Measurements from ENCODE around the gene ANXA3. TPM values are rescaled to one million over a fixed set of nuclear protein-coding genes. Genes with fewer than 3 reads are reported as not detected.

ANXA3 gene
- total RNA-seq, 2 experiments from 2014 or later, result 0.49 to 1.0 TPM

DNA sequence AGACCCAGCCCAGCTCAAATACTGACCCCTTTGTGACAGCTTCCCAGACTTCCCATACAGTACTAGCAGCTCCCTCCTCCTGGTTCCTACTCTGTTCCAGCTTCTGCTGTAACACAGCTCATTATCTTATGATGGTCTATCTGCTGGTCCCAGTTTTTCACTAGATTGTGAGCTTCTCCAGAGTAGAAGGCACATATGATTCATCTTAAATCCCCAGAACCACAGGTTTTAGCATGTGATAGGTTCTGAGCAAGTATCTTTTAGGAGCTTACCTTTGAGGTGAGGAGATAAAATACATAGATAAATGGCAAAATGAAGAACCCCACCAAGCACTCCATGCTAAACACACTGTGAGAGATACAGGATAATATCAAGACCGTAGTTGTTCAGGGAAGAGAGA is 27.6 kb upstream of the ANXA3 start:
- ATAC-seq (no peak), DNase-seq (no peak)
- ChIA-PET POLR2A (no interaction called here), CTCF (no interaction called here)
- Mint-ChIP-seq H3K4me3 (no peak overlapping the region), H3K27ac (no peak overlapping the region), H3K36me3 (ENCODE audit: low read depth) (no peaks in the 10 kb centered on the region), H3K27me3 (peaks cover 2% of the 10 kb centered on the region), H3K4me1 (no peaks in the 10 kb centered on the region), H3K9me3 (ENCODE audit: low read depth) (no peaks in the 10 kb centered on the region)
- intact Hi-C loops (cut with DNase I, micrococcal nuclease), result no loop called here

GRCh38 chr4:78525559-78525958 is 26.0 kb upstream of the ANXA3 start:
- Mint-ChIP-seq H3K27ac (no peak overlapping the region), H3K4me3 (no peak overlapping the region), H3K4me1 (no peaks in the 10 kb centered on the region), H3K9me3 (ENCODE audit: low read depth) (no peaks in the 10 kb centered on the region), H3K36me3 (ENCODE audit: low read depth) (no peaks in the 10 kb centered on the region), H3K27me3 (no peaks in the 10 kb centered on the region)
- no peak for DNase-seq
- no peak for ATAC-seq
- ChIA-PET POLR2A (no interaction called here), CTCF (no interaction called here)
- intact Hi-C loops (cut with DNase I, micrococcal nuclease), result no loop called here

DNA sequence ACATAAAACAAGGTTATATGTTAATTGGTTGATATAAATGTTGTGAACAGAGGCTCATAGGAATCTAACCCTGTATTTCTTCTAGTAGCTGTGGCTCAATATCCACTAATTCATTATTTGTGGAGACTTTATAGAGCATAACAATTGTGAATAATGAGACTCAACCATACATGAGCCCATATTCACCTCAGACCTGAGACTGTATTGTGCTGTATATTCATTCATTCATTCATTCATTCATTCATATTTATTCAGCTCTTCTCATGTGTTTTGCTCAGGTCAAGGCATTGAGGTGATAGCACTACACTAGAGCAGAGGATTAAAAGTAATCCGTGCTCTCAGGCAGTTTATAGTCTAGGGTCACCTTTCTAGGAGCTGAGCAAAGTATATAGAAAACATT is 24.5 kb upstream of the ANXA3 start:
- CTCF ChIA-PET, result no interaction called here
- ATAC-seq (no peak), DNase-seq (no peak)
- Mint-ChIP-seq H3K27ac (no peak overlapping the region), H3K27me3 (no peaks in the 10 kb centered on the region), H3K36me3 (ENCODE audit: low read depth) (no peaks in the 10 kb centered on the region), H3K4me3 (no peak overlapping the region), H3K9me3 (ENCODE audit: low read depth) (no peaks in the 10 kb centered on the region), H3K4me1 (no peaks in the 10 kb centered on the region)
- POLR2A ChIA-PET, result interaction anchor here (0.5 kb wide), 1 partner anchor 152 kb away, joined by 6 read pairs; no protein-coding TSS in a partner anchor
- intact Hi-C loops (cut with DNase I, micrococcal nuclease), result no loop called here

- no peaks in the 10 kb centered on the region for H3K36me3 Mint-ChIP-seq (ENCODE audit: low read depth)
- no peaks in the 10 kb centered on the region for H3K4me1 Mint-ChIP-seq
- intact Hi-C loops (cut with DNase I, micrococcal nuclease), result no loop called here
- POLR2A ChIA-PET, result interaction anchor here (0.5 kb wide), 1 partner anchor 152 kb away, joined by 6 read pairs; no protein-coding TSS in a partner anchor
- no peak overlapping the region for H3K27ac Mint-ChIP-seq
- CTCF ChIA-PET, result interaction anchor here (0.9 kb wide), 1 partner anchor 12 kb away, joined by 3 read pairs; no protein-coding TSS in a partner anchor
- no peaks in the 10 kb centered on the region for H3K27me3 Mint-ChIP-seq
- H3K9me3 Mint-ChIP-seq (ENCODE audit: low read depth), result no peaks in the 10 kb centered on the region
- ATAC-seq (no peak), DNase-seq (no peak)
- no peak overlapping the region for H3K4me3 Mint-ChIP-seq
Observed at GRCh38 chr4:78527555-78527954, 24.0 kb upstream of the ANXA3 start.

DNA sequence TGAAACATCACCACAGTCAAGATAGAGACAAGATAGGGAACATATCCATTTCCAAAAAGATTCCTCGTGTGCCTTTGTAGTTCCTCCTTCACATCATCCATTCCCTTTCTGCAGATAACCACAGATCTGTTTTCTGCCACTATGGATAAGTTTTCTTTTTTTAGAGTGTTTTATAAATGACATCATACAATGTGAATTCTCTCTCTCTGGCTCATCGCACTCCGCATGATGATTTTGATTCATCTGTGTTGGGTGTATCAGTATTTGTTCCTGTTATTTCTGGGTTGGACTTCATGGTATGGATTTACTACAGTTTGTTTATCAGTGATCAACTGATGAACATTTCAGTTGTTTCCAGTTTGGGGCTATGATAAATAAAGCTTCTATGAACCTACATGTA is 23.2 kb upstream of the ANXA3 start:
- Mint-ChIP-seq H3K4me3 (no peak overlapping the region), H3K27ac (no peak overlapping the region), H3K9me3 (ENCODE audit: low read depth) (no peaks in the 10 kb centered on the region), H3K4me1 (no peaks in the 10 kb centered on the region), H3K36me3 (ENCODE audit: low read depth) (no peaks in the 10 kb centered on the region), H3K27me3 (no peaks in the 10 kb centered on the region)
- ATAC-seq (no peak), DNase-seq (no peak)
- intact Hi-C loops (cut with DNase I, micrococcal nuclease), result no loop called here
- POLR2A ChIA-PET, result no interaction called here
- CTCF ChIA-PET, result interaction anchor here (0.9 kb wide), 1 partner anchor 12 kb away, joined by 3 read pairs; no protein-coding TSS in a partner anchor

GRCh38 chr4:78529569-78530209 is 21.9 kb upstream of the ANXA3 start:
- intact Hi-C loops (cut with DNase I, micrococcal nuclease), result no loop called here
- ChIA-PET POLR2A (no interaction called here), CTCF (no interaction called here)
- H3K27ac Mint-ChIP-seq, result no peak overlapping the region
- ATAC-seq (no peak), DNase-seq (no peak)
- no peaks in the 10 kb centered on the region for H3K9me3 Mint-ChIP-seq (ENCODE audit: low read depth)
- no peaks in the 10 kb centered on the region for H3K4me1 Mint-ChIP-seq
- no peak overlapping the region for H3K4me3 Mint-ChIP-seq
- no peaks in the 10 kb centered on the region for H3K27me3 Mint-ChIP-seq
- no peaks in the 10 kb centered on the region for H3K36me3 Mint-ChIP-seq (ENCODE audit: low read depth)

DNA sequence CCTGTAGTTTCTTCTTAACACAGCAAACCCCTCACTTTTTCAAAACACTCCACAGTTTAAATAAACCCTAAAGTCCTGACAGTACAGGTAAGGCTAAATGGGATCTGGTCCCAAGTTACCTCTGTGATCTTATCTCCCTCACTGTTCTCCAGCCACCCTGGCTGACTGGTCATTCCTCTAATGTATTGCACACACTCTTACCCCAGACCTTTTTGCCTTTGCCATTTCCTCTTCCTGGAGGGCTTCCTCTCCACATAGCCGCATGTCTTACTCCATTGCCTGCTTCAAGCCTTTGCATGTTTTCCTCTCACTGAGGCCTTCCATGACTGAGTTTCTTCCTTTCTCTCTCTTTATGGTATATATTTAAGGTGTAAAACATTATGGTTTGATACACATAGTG is 19.5 kb upstream of the ANXA3 start:
- no peaks in the 10 kb centered on the region for H3K9me3 Mint-ChIP-seq (ENCODE audit: low read depth)
- POLR2A ChIA-PET, result no interaction called here
- no peak overlapping the region for H3K27ac Mint-ChIP-seq
- no peaks in the 10 kb centered on the region for H3K27me3 Mint-ChIP-seq
- intact Hi-C loops (cut with DNase I, micrococcal nuclease), result no loop called here
- DNase-seq (no peak), ATAC-seq (no peak)
- no peaks in the 10 kb centered on the region for H3K36me3 Mint-ChIP-seq (ENCODE audit: low read depth)
- CTCF ChIA-PET, result interaction anchor here (0.6 kb wide), 1 partner anchor 1257 kb away, joined by 3 read pairs; no protein-coding TSS in a partner anchor
- H3K4me1 Mint-ChIP-seq, result no peaks in the 10 kb centered on the region
- H3K4me3 Mint-ChIP-seq, result no peak overlapping the region

GRCh38 chr4:78533854-78534253 is 17.7 kb upstream of the ANXA3 start:
- no peak overlapping the region for H3K4me3 Mint-ChIP-seq
- no peaks in the 10 kb centered on the region for H3K4me1 Mint-ChIP-seq
- H3K27ac Mint-ChIP-seq, result no peak overlapping the region
- ChIA-PET POLR2A (no interaction called here), CTCF (interaction anchor here (0.6 kb wide), 1 partner anchor 428 kb away, joined by 4 read pairs; no protein-coding TSS in a partner anchor)
- ATAC-seq (no peak), DNase-seq (no peak)
- H3K36me3 Mint-ChIP-seq (ENCODE audit: low read depth), result no peaks in the 10 kb centered on the region
- intact Hi-C loops (cut with DNase I, micrococcal nuclease), result no loop called here
- H3K9me3 Mint-ChIP-seq (ENCODE audit: low read depth), result no peaks in the 10 kb centered on the region
- H3K27me3 Mint-ChIP-seq, result peaks cover 3% of the 10 kb centered on the region

DNA sequence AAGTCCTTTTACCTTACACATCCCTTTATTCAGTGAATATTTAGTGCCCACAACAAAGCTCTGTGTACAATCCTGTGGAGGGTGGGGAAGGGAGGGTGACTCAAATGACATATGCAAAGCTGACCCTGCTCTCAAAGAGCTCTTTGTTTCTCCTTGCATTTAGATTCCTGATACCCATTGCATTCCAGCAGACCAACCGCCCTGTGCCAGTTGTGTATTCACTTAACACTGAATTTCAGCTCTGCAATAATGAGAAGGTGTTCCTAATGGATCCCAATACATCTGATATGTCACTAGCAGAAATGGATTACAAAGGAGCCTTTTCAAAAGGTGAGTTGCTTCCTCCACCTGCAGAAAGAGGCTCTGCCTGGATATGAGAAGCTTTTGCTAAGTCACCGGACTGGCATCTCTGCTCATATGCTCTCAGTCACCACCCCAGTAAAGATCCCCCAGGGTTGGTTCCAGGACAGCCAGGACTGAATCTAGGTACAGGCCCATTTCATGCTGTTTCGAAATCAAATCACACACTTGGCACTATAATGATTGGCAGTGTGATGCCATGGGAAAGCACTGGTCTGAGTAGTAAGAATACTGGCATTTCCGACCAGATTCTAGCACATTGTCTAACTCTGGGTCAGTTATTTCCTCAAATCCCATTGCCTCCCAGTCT is 17.1 kb upstream of the ANXA3 start:
- no peaks in the 10 kb centered on the region for H3K9me3 Mint-ChIP-seq (ENCODE audit: low read depth)
- ChIA-PET CTCF (no interaction called here), POLR2A (no interaction called here)

DNA sequence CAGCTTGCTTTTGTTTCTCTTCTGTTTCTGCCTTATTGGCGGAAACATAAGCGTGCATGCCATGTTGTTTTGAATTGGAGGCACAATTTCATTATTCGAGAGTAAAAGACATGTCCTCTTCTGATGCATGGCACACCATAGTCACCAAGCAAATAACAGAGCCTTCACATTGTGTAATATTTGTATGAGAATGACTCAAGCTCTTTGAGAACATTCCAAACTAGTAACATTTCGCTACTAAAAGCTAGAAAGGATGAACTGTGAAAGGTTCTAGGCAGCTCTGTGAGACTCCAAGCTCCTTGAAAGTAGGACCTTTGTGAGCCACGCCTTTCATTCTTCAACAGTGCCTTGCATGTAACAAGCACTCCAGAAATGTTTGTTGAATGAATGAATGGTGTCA is 9.2 kb upstream of the ANXA3 start:
- Mint-ChIP-seq H3K27ac (no peak overlapping the region), H3K4me3 (no peak overlapping the region), H3K27me3 (peaks cover 19% of the 10 kb centered on the region), H3K36me3 (ENCODE audit: low read depth) (no peaks in the 10 kb centered on the region), H3K4me1 (peaks cover 14% of the 10 kb centered on the region), H3K9me3 (ENCODE audit: low read depth) (no peaks in the 10 kb centered on the region)
- POLR2A ChIA-PET, result no interaction called here
- intact Hi-C loops (cut with DNase I, micrococcal nuclease), result loop anchor here in 1 of 2 experiments (5.0 kb wide), 1 partner anchor 115 kb away; no protein-coding TSS in a partner anchor
- CTCF ChIA-PET, result no interaction called here
- ATAC-seq, result no peak
- no peak for DNase-seq

More for the DNA sequence above, 17.1 kb upstream of the ANXA3 start:
- DNase-seq (no peak), ATAC-seq (no peak)
- Mint-ChIP-seq H3K4me1 (no peaks in the 10 kb centered on the region), H3K27ac (no peak overlapping the region), H3K36me3 (ENCODE audit: low read depth) (no peaks in the 10 kb centered on the region), H3K4me3 (no peak overlapping the region), H3K27me3 (peaks cover 3% of the 10 kb centered on the region)
- intact Hi-C loops (cut with DNase I, micrococcal nuclease), result no loop called here

DNA sequence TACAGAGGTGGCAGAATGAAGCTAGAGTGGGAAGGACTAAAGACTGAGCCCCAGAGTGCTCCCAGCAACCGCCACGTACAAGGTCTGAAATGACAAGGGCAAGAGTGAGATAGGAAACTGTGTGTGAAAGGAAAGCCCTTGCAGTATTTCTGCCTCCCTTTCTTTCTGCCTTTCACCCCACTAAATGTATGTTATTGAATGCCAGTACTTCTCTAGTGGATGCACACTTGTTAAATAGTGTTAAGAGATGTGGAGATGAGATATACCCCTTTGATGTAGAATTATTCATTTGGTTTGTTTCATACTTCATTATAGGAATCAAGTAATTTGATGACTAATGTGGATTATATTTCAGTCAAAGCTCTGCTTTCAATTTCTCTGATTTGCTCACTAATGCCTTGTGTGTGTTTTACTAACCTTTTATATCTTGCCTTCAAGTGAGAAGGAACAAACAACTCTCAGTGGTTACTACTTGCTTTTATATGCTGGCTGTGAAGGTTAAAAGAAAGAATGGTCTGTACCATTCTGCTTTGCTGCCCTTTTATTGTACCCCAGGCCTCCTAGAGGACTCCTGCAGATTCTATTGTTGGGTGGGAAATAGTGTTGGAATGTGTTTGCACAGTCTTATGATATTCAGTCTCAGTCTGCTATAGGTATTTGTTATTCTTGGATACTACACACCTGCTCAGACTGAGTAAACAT is 8.0 kb upstream of the ANXA3 start:
- ATAC-seq (peak; percentile 90), DNase-seq (no peak)
- Mint-ChIP-seq H3K27ac (no peak overlapping the region), H3K4me3 (no peak overlapping the region), H3K4me1 (peaks cover 14% of the 10 kb centered on the region), H3K9me3 (ENCODE audit: low read depth) (no peaks in the 10 kb centered on the region), H3K27me3 (peaks cover 17% of the 10 kb centered on the region), H3K36me3 (ENCODE audit: low read depth) (no peaks in the 10 kb centered on the region)
- ChIA-PET CTCF (no interaction called here), POLR2A (no interaction called here)
- intact Hi-C loops (cut with DNase I, micrococcal nuclease), result loop anchor here (1.0 to 5.0 kb wide), 2 partner anchors 114 to 591 kb away; no protein-coding TSS in a partner anchor

DNA sequence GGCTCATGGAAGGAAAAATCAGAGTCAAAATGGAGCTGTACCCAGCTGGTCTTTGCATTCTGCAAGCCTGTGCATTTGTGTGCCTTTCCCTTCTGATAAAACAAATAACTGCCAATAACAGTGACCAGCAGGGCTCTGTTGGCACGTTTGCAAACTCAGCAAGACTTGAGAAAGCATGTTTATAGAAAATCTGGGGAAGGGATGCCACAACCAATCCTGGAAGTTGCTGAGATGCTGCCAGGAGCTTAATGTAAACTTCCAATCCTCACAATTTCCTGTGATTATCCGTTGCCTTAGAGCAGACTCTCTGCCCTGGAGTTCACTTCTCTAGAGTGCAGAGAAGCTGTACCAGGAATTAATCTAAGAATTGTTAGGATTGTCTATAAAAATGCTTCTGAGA is 6.9 kb upstream of the ANXA3 start:
- POLR2A ChIA-PET, result no interaction called here

More for the DNA sequence above, 6.9 kb upstream of the ANXA3 start:
- Mint-ChIP-seq H3K36me3 (ENCODE audit: low read depth) (no peaks in the 10 kb centered on the region), H3K4me1 (peaks cover 14% of the 10 kb centered on the region), H3K9me3 (ENCODE audit: low read depth) (no peaks in the 10 kb centered on the region), H3K27me3 (peaks cover 15% of the 10 kb centered on the region), H3K27ac (no peak overlapping the region), H3K4me3 (no peak overlapping the region)
- no peak for DNase-seq
- CTCF ChIA-PET, result no interaction called here
- intact Hi-C loops (cut with DNase I, micrococcal nuclease), result loop anchor here in 1 of 2 experiments (5.0 kb wide), 1 partner anchor 113 kb away; no protein-coding TSS in a partner anchor
- ATAC-seq, result no peak

Data from activated CD4-positive, alpha-beta T cell treated with anti-CD3 and anti-CD28 coated beads for 36 hours (primary cell).